GM18519 (cell line): ENCODE data around the gene KPNA2.
"Not testable (repeated sequence)": the region's sequence is repeated elsewhere in the genome, so short reads cannot be mapped to it uniquely, and the experiment has no call there.

Experiments used
- ATAC-seq: cut with Tn5 transposase; IDR thresholded peaks from one replicate; pipeline ENCODE4 v1.9.1; 2021; ENCODE audit warnings: mild to moderate bottlenecking, moderate library complexity; ENCODE audit not compliant: unreplicated experiment, low FRiP score

KPNA2 gene

GRCh38 chr17:68035523-68036303 is at the start of gene KPNA2:
Gene KPNA2 (plus strand): TSS chr17:68035735. CDS start chr17:68037133, 1,398 bp downstream.
- peak; percentile 58 for ATAC-seq

GRCh38 chr17:67990909-67991308 is 44.6 kb upstream of the KPNA2 start:
- ATAC-seq, result no peak

- no peak for ATAC-seq
Measured at GRCh38 chr17:67992548-67993152, 42.9 kb upstream of the KPNA2 start.

- peak; percentile 70 for ATAC-seq
Measured at GRCh38 chr17:67993153-67993997, 42.2 kb upstream of the KPNA2 start.

- ATAC-seq, result no peak
Measured at GRCh38 chr17:67993998-67994361, 41.6 kb upstream of the KPNA2 start.

- ATAC-seq, result no peak
Measured at GRCh38 chr17:67994817-67995569, 40.5 kb upstream of the KPNA2 start.

- ATAC-seq, result no peak
Measured at GRCh38 chr17:67995570-67996263, 39.8 kb upstream of the KPNA2 start.

GRCh38 chr17:67996301-67997171 is 39.0 kb upstream of the KPNA2 start, which contains the start of gene C17orf58:
Gene C17orf58 (minus strand): TSS chr17:67996469. CDS start chr17:67996198, 271 bp downstream.
- ATAC-seq, result not testable (repeated sequence)

GRCh38 chr17:67998466-67998865 is 37.1 kb upstream of the KPNA2 start:
- ATAC-seq, result no peak

GRCh38 chr17:67999291-67999911 is 36.1 kb upstream of the KPNA2 start:
- no peak for ATAC-seq

GRCh38 chr17:68004201-68004600 is 31.3 kb upstream of the KPNA2 start:
- no peak for ATAC-seq

- ATAC-seq, result no peak
Measured at GRCh38 chr17:68006797-68007196, 28.7 kb upstream of the KPNA2 start.

GRCh38 chr17:68011199-68011665 is 24.3 kb upstream of the KPNA2 start:
- no peak for ATAC-seq

- ATAC-seq, result no peak
Measured at GRCh38 chr17:68013385-68013784, 22.1 kb upstream of the KPNA2 start.

- no peak for ATAC-seq
Measured at GRCh38 chr17:68015081-68015723, 20.3 kb upstream of the KPNA2 start.

GRCh38 chr17:68016838-68017237 is 18.7 kb upstream of the KPNA2 start:
- no peak for ATAC-seq

GRCh38 chr17:68018493-68018892 is 17.0 kb upstream of the KPNA2 start:
- ATAC-seq, result not testable (repeated sequence)

GRCh38 chr17:68019336-68019674 is 16.2 kb upstream of the KPNA2 start:
- no peak for ATAC-seq
